SU-DHL-6 (cell line): ENCODE measurements around the gene GNB1L.

Experiments used
- EZH2phosphoT487 ChIP-seq: fragments of 200-600 bp; sonication (generic), shearing (Covaris generic); conservative IDR thresholded peaks from 2 replicates; pipeline ENCODE4 v1.6.1; 2018; ENCODE audit warnings: mild to moderate bottlenecking, antibody characterized with exemption, low read length, moderate library complexity, mixed read lengths
- TF ChIP-seq, protein P1 (sequence below): fragments of 200-600 bp; sonication (generic); IDR thresholded peaks from one replicate; pipeline ENCODE4 v1.5.1; 2017; ENCODE audit warnings: antibody characterized with exemption, mild to moderate bottlenecking, low read length, moderate library complexity; ENCODE audit not compliant: insufficient read depth, poor library complexity, severe bottlenecking

GRCh38 chr22:19757140-19757984 is 97.3 kb downstream of the GNB1L start:
- TF ChIP-seq, protein P1, sequence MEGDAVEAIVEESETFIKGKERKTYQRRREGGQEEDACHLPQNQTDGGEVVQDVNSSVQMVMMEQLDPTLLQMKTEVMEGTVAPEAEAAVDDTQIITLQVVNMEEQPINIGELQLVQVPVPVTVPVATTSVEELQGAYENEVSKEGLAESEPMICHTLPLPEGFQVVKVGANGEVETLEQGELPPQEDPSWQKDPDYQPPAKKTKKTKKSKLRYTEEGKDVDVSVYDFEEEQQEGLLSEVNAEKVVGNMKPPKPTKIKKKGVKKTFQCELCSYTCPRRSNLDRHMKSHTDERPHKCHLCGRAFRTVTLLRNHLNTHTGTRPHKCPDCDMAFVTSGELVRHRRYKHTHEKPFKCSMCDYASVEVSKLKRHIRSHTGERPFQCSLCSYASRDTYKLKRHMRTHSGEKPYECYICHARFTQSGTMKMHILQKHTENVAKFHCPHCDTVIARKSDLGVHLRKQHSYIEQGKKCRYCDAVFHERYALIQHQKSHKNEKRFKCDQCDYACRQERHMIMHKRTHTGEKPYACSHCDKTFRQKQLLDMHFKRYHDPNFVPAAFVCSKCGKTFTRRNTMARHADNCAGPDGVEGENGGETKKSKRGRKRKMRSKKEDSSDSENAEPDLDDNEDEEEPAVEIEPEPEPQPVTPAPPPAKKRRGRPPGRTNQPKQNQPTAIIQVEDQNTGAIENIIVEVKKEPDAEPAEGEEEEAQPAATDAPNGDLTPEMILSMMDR = no peak
- TF ChIP-seq EZH2phosphoT487 = no peak
